Kidney (tissue), 14 donors: ENCODE results near the gene FBF1. TPM values are rescaled to one million over a fixed set of nuclear protein-coding genes. Genes with fewer than 3 reads are reported as not detected.

ENCODE experiments used
- DNase-seq, 5 donors: peaks; one replicate each; pipeline ENCODE4 v3.0.0-alpha.2; 2013 to 2020
- FAIRE-seq: peaks from 2 replicates; lab custom pipeline; 2012; peaks lifted over from hg19 to GRCh38; lab: Jason Lieb, UNC
- H3K27ac ChIP-seq, 2 donors: one replicate each; pipeline ENCODE4 v1.7.0; 2013; ENCODE audit warnings: low read depth in 2 of 2, low read length in 2 of 2, inconsistent platforms in 1 of 2
- H3K27me3 ChIP-seq: one replicate; pipeline ENCODE4 v1.7.1; 2013; ENCODE audit warnings: low read length, inconsistent platforms; ENCODE audit not compliant: control insufficient read depth, insufficient read depth
- H3K36me3 ChIP-seq, 3 donors: one replicate each; pipeline versions ENCODE4 v1.7.0 to v1.7.1; 2013; ENCODE audit warnings: low read length in 3 of 3, control low read depth in 1 of 3, inconsistent platforms in 1 of 3; ENCODE audit not compliant: insufficient read depth in 3 of 3, control insufficient read depth in 2 of 3
- H3K4me1 ChIP-seq, 3 donors: one replicate each; pipeline versions ENCODE4 v1.7.0 to v1.7.1; 2013; ENCODE audit warnings: low read length in 3 of 3, inconsistent platforms in 1 of 3, low read depth in 1 of 3; ENCODE audit not compliant: control insufficient read depth in 2 of 3, insufficient read depth in 2 of 3
- H3K4me3 ChIP-seq, 3 donors: one replicate each; pipeline versions ENCODE4 v1.7.0 to v1.8.1; 2013; ENCODE audit warnings: low read length in 3 of 3, control low read depth in 1 of 3, inconsistent platforms in 1 of 3
- H3K9ac ChIP-seq, 3 donors: one replicate each; pipeline versions ENCODE4 v1.7.0 to v1.7.1; 2013; ENCODE audit warnings: low read length in 3 of 3, control low read depth in 1 of 3, inconsistent platforms in 1 of 3
- H3K9me3 ChIP-seq, 3 donors: one replicate each; pipeline versions ENCODE4 v1.7.0 to v1.7.1; 2013; ENCODE audit warnings: low read length in 3 of 3, control low read depth in 1 of 3, inconsistent platforms in 1 of 3; ENCODE audit not compliant: control insufficient read depth in 2 of 3, insufficient read depth in 1 of 3
- intact Hi-C: fragments of 100-400 bp; cut with DNase I; formaldehyde crosslinking; loops from one replicate; pipeline ENCODE4 v1.11.1; 2022
- polyA plus RNA-seq: library from polyadenylated mRNA; stranded (reverse); fragments of 350-450 nt; fragmentation: Illumina TruSeq; extraction: RNeasy Lipid Tissue Mini Kit (QIAGEN cat#74804); gene quantifications from one replicate; pipeline ENCODE4 v1.2.3, GENCODE V29; 2014; ENCODE audit warnings: low read depth, low replicate concordance; ENCODE audit not compliant: insufficient read depth
- total RNA-seq: library from RNA; stranded (reverse); fragmentation: NEBNext Ultra II Directional; extraction: Animal tissue kit (Norgen Biotek cat#: 25700); gene quantifications from one replicate; pipeline ENCODE4 v1.2.1, GENCODE V29; 2021
- TF ChIP-seq, protein P1 (sequence below): IDR thresholded peaks from 3 replicates; pipeline ENCODE4 v1.5.1; 2012; ENCODE audit warnings: mild to moderate bottlenecking, moderate library complexity, borderline replicate concordance; ENCODE audit not compliant: insufficient read depth; ENCODE audit errors: extremely low read depth
- donor health status: control.
- donor health status: control.
- donor health status: control.
- donor health status: control.
- donor health status: control.
- donor health status: DM: yes; HTN: yes; CAD: no.
- donor health status: Normal renal cell carcinoma (clear cell type).

FBF1 gene
- total and polyA plus RNA-seq, 2 donors from 2014 or later, result 5.7 to 11.5 TPM

DNA sequence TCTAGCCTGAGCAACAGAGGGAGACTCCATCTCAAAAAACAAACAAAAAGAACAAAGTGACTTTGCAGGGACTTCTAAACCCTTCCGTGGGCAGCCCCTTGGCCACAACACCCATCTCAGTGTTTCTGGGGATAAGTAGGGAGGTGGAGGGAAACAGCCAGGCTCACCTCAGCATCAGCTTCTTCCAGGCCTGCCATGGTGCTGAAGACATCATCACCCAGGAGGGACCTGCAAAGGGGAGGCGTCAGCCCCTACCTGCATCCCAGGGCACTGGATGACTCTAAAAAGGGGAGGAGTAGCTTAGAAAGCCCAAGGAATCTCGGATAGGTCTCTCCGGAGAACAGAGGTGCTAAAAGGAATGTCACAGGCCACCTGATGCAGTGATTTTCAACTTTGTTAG, 9.8 kb downstream of the FBF1 start:
- TF ChIP-seq, protein P1, sequence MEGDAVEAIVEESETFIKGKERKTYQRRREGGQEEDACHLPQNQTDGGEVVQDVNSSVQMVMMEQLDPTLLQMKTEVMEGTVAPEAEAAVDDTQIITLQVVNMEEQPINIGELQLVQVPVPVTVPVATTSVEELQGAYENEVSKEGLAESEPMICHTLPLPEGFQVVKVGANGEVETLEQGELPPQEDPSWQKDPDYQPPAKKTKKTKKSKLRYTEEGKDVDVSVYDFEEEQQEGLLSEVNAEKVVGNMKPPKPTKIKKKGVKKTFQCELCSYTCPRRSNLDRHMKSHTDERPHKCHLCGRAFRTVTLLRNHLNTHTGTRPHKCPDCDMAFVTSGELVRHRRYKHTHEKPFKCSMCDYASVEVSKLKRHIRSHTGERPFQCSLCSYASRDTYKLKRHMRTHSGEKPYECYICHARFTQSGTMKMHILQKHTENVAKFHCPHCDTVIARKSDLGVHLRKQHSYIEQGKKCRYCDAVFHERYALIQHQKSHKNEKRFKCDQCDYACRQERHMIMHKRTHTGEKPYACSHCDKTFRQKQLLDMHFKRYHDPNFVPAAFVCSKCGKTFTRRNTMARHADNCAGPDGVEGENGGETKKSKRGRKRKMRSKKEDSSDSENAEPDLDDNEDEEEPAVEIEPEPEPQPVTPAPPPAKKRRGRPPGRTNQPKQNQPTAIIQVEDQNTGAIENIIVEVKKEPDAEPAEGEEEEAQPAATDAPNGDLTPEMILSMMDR, result no peak
- no peaks in the 10 kb centered on the region for H3K4me1 ChIP-seq
- no peak overlapping the region for H3K27ac ChIP-seq
- DNase-seq (peak in 1 of 5 donors; percentile 18), FAIRE-seq (no peak)
- H3K27me3 ChIP-seq, result no peaks in the 10 kb centered on the region
- intact Hi-C loops, result no loop called here
- peaks cover 0 to 5% (median 3%) of the 10 kb centered on the region in 3 donors for H3K36me3 ChIP-seq
- H3K4me3 ChIP-seq, result no peak overlapping the region
- H3K9ac ChIP-seq, result no peak overlapping the region
- no peaks in the 10 kb centered on the region for H3K9me3 ChIP-seq

GRCh38 chr17:75927286-75927922, 13.4 kb downstream of the FBF1 start:
- no peak overlapping the region for H3K9ac ChIP-seq

GRCh38 chr17:75926456-75926855, 14.4 kb downstream of the FBF1 start:
- H3K4me1 ChIP-seq, result peaks cover 0 to 12% (median 0%) of the 10 kb centered on the region in 3 donors
- TF ChIP-seq, protein P1, result no peak
- peaks cover 0 to 5% (median 3%) of the 10 kb centered on the region in 3 donors for H3K36me3 ChIP-seq
- no peaks in the 10 kb centered on the region for H3K9me3 ChIP-seq
- H3K27me3 ChIP-seq, result no peaks in the 10 kb centered on the region
- DNase-seq, result peak in 1 of 5 donors; percentile 9
- no peak overlapping the region for H3K9ac ChIP-seq
- intact Hi-C loops, result no loop called here
- FAIRE-seq, result no peak
- H3K27ac ChIP-seq, result no peak overlapping the region
- H3K4me3 ChIP-seq, result no peak overlapping the region

More at GRCh38 chr17:75927286-75927922, 13.4 kb downstream of the FBF1 start:
- H3K9me3 ChIP-seq, result no peaks in the 10 kb centered on the region
- peaks cover 0 to 5% (median 3%) of the 10 kb centered on the region in 3 donors for H3K36me3 ChIP-seq
- intact Hi-C loops, result no loop called here
- no peak overlapping the region for H3K27ac ChIP-seq
- H3K4me1 ChIP-seq, result peaks cover 0 to 7% (median 0%) of the 10 kb centered on the region in 3 donors
- DNase-seq (no peak), FAIRE-seq (no peak)
- H3K27me3 ChIP-seq, result no peaks in the 10 kb centered on the region
- H3K4me3 ChIP-seq, result no peak overlapping the region
- TF ChIP-seq, protein P1, result no peak
